HepG2 (cell line): ENCODE results near the gene DTYMK. TPM values are rescaled to one million over a fixed set of nuclear protein-coding genes. Genes with fewer than 3 reads are reported as not detected.

ENCODE experiments used
- CBX1 ChIP-seq: IDR thresholded peaks from one replicate; pipeline ENCODE4 v1.6.1; 2016; ENCODE audit warnings: antibody characterized with exemption, low read depth
- CREB1 ChIP-seq, 2 experiments: fragments of 450-650 bp in 1 of 2; IDR thresholded peaks; 2 replicates each; pipeline ENCODE4 v1.6.1; 2016 to 2017; ENCODE audit warnings: control low read depth in 1 of 2, mild to moderate bottlenecking in 1 of 2, missing compliant biosample characterization in 1 of 2, missing genetic modification characterization in 1 of 2
- EEA1 ChIP-seq: sonication (generic); formaldehyde crosslinking; IDR thresholded peaks from 2 replicates; pipeline ENCODE4 v1.5.1; 2020; ENCODE audit warnings: mild to moderate bottlenecking, missing genetic modification reagents, borderline replicate concordance
- ELF4 ChIP-seq: sonication (generic); formaldehyde crosslinking; IDR thresholded peaks from 2 replicates; pipeline ENCODE4 v1.5.0; 2020; ENCODE audit warnings: missing genetic modification reagents, mild to moderate bottlenecking, moderate library complexity, borderline replicate concordance
- JUNB ChIP-seq: sonication (generic); formaldehyde crosslinking; IDR thresholded peaks from 2 replicates; pipeline ENCODE4 v1.8.0; 2022; ENCODE audit warnings: missing genetic modification reagents, mild to moderate bottlenecking, borderline replicate concordance
- MBNL3 ChIP-seq: fragments of 250-450 bp; sonication (Bioruptor Pico); conservative IDR thresholded peaks from 2 replicates; pipeline ENCODE4 v1.8.0; 2022; ENCODE audit warnings: mild to moderate bottlenecking, inconsistent platforms
- NFKB2 ChIP-seq: sonication (generic); formaldehyde crosslinking; IDR thresholded peaks from 2 replicates; pipeline ENCODE4 v1.4.0; 2020; ENCODE audit warnings: missing genetic modification reagents, borderline replicate concordance
- NR1H2 ChIP-seq: sonication (generic); formaldehyde crosslinking; IDR thresholded peaks from 2 replicates; pipeline ENCODE4 v1.8.1; 2022; ENCODE audit warnings: low read depth, missing genetic modification reagents, borderline replicate concordance
- PLRG1 ChIP-seq: fragments of 450-650 bp; conservative IDR thresholded peaks from 2 replicates; pipeline ENCODE4 v1.6.1; 2016
- RNF2 ChIP-seq: fragments of 450-650 bp; conservative IDR thresholded peaks from 2 replicates; pipeline ENCODE4 v1.6.1; 2016; ENCODE audit warnings: low read depth
- U2AF1 ChIP-seq: fragments of 200-400 bp; formaldehyde crosslinking; optimal IDR thresholded peaks from 2 replicates; pipeline ENCODE3; 2017; ENCODE audit warnings: mild to moderate bottlenecking, low read depth, low read length
- ZNF205 ChIP-seq: IDR thresholded peaks from 2 replicates; pipeline ENCODE4 v1.6.1; 2018; ENCODE audit warnings: missing biosample characterization, missing genetic modification reagents
- ZNF44 ChIP-seq: sonication (generic); formaldehyde crosslinking; IDR thresholded peaks from 2 replicates; pipeline ENCODE4 v1.5.1; 2020; ENCODE audit warnings: mild to moderate bottlenecking, missing genetic modification reagents
- ZNF567 ChIP-seq: sonication (generic); formaldehyde crosslinking; IDR thresholded peaks from 2 replicates; pipeline ENCODE4 v1.8.1; 2023; ENCODE audit warnings: mild to moderate bottlenecking, missing genetic modification reagents, borderline replicate concordance
- ZNF572 ChIP-seq: sonication (generic); formaldehyde crosslinking; IDR thresholded peaks from 2 replicates; pipeline ENCODE4 v1.5.1; 2020; ENCODE audit warnings: mild to moderate bottlenecking, missing genetic modification reagents
- ZSCAN25 ChIP-seq: sonication (generic); formaldehyde crosslinking; IDR thresholded peaks from 2 replicates; pipeline ENCODE4 v1.8.0; 2022; ENCODE audit warnings: mild to moderate bottlenecking, missing genetic modification reagents
- ZSCAN5A ChIP-seq: sonication (generic); formaldehyde crosslinking; IDR thresholded peaks from 2 replicates; pipeline ENCODE4 v1.8.0; 2022; ENCODE audit warnings: mild to moderate bottlenecking, missing genetic modification reagents, borderline replicate concordance
- polyA plus RNA-seq, 8 experiments: library from polyadenylated mRNA; depleted of rRNA in 3 of 8; stranded (reverse) in 7 of 8; unstranded in 1 of 8; fragments of >200 nt; fragmentation: Illumina TruSeq in 4 of 8; extraction: Trizol in 4 of 8; gene quantifications; 2 replicates each; pipeline versions ENCODE4 v1.2.1 to v1.2.3, GENCODE V29; 2011 to 2016; ENCODE audit warnings: low read depth in 4 of 8, missing spikeins in 1 of 8, mixed read lengths in 1 of 8; ENCODE audit not compliant: insufficient read depth in 1 of 8
- total RNA-seq, 5 experiments: library from RNA; depleted of rRNA; stranded (reverse); fragments of >200 nt; fragmentation: Illumina TruSeq; extraction: Trizol; gene quantifications; 2 replicates each; pipeline ENCODE4 v1.2.3, GENCODE V29; 2016; ENCODE audit warnings: low read depth in 1 of 5
- TF ChIP-seq, protein P1 (sequence below): sonication (generic); formaldehyde crosslinking; IDR thresholded peaks from 2 replicates; pipeline ENCODE4 v1.4.0; 2020; ENCODE audit warnings: missing genetic modification reagents, mild to moderate bottlenecking, borderline replicate concordance
- TF ChIP-seq, protein P2 (sequence below): sonication (generic); formaldehyde crosslinking; IDR thresholded peaks from 2 replicates; pipeline ENCODE4 v1.9.0; 2021; ENCODE audit warnings: missing genetic modification reagents, borderline replicate concordance
- TF ChIP-seq, protein P3 (sequence below): sonication (generic); formaldehyde crosslinking; IDR thresholded peaks from 2 replicates; pipeline ENCODE4 v1.4.0; 2020; ENCODE audit warnings: missing genetic modification reagents
- TF ChIP-seq, protein P4 (sequence below): sonication (generic); formaldehyde crosslinking; IDR thresholded peaks from 2 replicates; pipeline ENCODE4 v1.4.0; 2020; ENCODE audit warnings: mild to moderate bottlenecking, missing genetic modification reagents

DTYMK gene
- total and polyA plus RNA-seq, 2 of the 13 experiments (the other 11 are each of a cell fraction or from before 2014, with no cell fraction given), result 57.5 to 134 TPM

DNA sequence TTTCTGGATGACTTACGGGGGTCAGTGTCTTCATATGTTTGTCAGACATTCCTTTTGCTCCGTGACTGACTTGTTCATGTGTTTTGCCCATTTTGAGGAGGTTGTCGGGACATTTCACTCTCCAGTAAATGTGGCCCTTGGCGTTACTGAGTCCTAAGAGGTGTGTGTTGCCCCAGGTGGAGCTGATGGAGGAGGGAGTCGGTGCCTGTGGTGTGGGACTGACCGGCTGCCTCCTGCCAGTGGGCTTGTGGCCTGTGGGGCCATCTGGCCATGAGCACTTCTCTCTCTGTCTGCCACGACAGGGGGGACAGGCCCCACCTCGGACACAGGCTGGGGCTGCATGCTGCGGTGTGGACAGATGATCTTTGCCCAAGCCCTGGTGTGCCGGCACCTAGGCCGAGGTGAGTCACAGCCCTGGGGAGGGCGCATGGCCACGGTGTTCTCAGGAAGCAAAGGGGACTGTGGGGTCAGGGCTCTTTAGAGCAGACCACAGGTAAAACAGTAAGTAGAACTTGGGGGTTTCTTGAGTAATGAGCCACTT lies 33.3 kb downstream of the DTYMK start (continued):
- TF ChIP-seq, protein P1, sequence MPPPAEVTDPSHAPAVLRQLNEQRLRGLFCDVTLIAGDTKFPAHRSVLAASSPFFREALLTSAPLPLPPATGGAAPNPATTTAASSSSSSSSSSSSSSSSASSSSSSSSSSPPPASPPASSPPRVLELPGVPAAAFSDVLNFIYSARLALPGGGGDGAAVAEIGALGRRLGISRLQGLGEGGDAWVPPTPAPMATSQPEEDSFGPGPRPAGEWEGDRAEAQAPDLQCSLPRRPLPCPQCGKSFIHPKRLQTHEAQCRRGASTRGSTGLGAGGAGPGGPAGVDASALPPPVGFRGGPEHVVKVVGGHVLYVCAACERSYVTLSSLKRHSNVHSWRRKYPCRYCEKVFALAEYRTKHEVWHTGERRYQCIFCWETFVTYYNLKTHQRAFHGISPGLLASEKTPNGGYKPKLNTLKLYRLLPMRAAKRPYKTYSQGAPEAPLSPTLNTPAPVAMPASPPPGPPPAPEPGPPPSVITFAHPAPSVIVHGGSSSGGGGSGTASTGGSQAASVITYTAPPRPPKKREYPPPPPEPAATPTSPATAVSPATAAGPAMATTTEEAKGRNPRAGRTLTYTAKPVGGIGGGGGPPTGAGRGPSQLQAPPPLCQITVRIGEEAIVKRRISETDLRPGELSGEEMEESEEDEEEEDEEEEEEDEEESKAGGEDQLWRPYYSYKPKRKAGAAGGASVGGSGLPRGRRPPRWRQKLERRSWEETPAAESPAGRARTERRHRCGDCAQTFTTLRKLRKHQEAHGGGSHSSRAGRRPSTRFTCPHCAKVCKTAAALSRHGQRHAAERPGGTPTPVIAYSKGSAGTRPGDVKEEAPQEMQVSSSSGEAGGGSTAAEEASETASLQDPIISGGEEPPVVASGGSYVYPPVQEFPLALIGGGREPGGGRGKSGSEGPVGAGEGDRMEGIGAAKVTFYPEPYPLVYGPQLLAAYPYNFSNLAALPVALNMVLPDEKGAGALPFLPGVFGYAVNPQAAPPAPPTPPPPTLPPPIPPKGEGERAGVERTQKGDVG (CRISPR knock-in tag), result peak; percentile 86; the same call in 1 of the 2 replicates
- peak; percentile 72; the same call in 1 of the 2 replicates for TF ChIP-seq ZNF572 (CRISPR knock-in tag)
- peak; percentile 46; the same call in 1 of the 2 replicates for TF ChIP-seq ZSCAN25 (CRISPR knock-in tag)
- TF ChIP-seq U2AF1, result no peak
- TF ChIP-seq, protein P2, sequence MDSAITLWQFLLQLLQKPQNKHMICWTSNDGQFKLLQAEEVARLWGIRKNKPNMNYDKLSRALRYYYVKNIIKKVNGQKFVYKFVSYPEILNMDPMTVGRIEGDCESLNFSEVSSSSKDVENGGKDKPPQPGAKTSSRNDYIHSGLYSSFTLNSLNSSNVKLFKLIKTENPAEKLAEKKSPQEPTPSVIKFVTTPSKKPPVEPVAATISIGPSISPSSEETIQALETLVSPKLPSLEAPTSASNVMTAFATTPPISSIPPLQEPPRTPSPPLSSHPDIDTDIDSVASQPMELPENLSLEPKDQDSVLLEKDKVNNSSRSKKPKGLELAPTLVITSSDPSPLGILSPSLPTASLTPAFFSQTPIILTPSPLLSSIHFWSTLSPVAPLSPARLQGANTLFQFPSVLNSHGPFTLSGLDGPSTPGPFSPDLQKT (CRISPR knock-in tag), result no peak
- TF ChIP-seq NFKB2 (CRISPR knock-in tag), result 0 out of 2 replicates have a peak, but pooled peaks have one; percentile 47
- TF ChIP-seq, protein P3, sequence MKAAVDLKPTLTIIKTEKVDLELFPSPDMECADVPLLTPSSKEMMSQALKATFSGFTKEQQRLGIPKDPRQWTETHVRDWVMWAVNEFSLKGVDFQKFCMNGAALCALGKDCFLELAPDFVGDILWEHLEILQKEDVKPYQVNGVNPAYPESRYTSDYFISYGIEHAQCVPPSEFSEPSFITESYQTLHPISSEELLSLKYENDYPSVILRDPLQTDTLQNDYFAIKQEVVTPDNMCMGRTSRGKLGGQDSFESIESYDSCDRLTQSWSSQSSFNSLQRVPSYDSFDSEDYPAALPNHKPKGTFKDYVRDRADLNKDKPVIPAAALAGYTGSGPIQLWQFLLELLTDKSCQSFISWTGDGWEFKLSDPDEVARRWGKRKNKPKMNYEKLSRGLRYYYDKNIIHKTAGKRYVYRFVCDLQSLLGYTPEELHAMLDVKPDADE (CRISPR knock-in tag), result no peak
- no peak for TF ChIP-seq ZSCAN5A (CRISPR knock-in tag)
- no peak for TF ChIP-seq CBX1
- TF ChIP-seq ZNF205 (CRISPR knock-in tag), result 0 out of 2 replicates have a peak, but pooled peaks have one; percentile 39
- TF ChIP-seq ZNF567 (CRISPR knock-in tag), result no peak
- TF ChIP-seq EEA1 (CRISPR knock-in tag), result peak; percentile 68; the same call in 1 of the 2 replicates
- no peak for TF ChIP-seq ELF4
- peak; percentile 84; the same call in 1 of the 2 replicates for TF ChIP-seq ZNF44 (CRISPR knock-in tag)
- TF ChIP-seq MBNL3, result no peak
- TF ChIP-seq JUNB (CRISPR knock-in tag), result no peak
- TF ChIP-seq, protein P4, sequence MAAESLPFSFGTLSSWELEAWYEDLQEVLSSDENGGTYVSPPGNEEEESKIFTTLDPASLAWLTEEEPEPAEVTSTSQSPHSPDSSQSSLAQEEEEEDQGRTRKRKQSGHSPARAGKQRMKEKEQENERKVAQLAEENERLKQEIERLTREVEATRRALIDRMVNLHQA (CRISPR knock-in tag), result no peak
- TF ChIP-seq PLRG1, result no peak
- TF ChIP-seq NR1H2 (CRISPR knock-in tag), result no peak
- no peak for TF ChIP-seq RNF2
- TF ChIP-seq CREB1 (IDR thresholded peaks at IDR 0.05), result no peak
- no peak for TF ChIP-seq CREB1 (CRISPR knock-in tag; IDR thresholded peaks at IDR 0.05)
